ENCODE measurements around the gene EGFL8.
"Not testable (repeated sequence)": the region's sequence is repeated elsewhere in the genome, so short reads cannot be mapped to it uniquely, and the experiment has no call there.

EGFL8 gene

DNA sequence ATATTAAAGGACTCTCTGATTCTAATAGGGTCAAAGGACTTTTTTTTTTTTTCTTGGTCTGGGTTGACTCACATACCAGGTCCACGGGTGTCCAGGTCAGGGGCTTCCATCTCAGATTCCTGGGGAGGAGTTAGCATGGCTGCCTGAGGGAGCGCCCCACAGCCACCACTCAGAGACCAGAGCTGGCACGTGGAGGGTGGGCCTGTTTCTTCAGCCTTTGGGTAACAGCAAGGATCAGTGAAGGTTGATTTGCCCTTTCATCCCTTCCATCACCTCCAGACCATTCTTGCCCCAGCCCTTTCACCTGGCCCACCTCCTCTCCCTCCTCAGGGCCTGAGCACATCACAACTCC, 33.9 kb downstream of the EGFL8 start:
- DNase-seq: no peak

DNA sequence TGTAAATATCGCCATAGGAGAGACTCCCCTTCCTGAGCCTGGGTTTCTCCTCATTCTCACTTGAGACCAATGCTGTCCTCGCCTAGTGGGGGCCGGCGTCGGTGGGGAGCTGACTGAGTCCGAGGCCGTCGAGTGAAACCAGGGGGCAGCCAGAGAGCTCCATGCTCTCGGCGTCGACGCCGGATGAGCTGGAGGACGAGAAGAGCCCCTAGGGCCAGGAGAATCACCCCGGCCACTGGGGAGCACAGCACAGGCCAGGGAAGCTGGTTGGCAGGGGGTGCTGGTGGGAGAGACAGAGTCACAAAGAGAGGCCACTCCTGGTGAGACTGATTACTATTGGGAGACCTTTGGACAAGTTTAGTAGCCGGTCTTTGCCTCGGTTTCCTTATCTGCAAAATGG, 34.5 kb downstream of the EGFL8 start:
- DNase-seq: no peak

DNA sequence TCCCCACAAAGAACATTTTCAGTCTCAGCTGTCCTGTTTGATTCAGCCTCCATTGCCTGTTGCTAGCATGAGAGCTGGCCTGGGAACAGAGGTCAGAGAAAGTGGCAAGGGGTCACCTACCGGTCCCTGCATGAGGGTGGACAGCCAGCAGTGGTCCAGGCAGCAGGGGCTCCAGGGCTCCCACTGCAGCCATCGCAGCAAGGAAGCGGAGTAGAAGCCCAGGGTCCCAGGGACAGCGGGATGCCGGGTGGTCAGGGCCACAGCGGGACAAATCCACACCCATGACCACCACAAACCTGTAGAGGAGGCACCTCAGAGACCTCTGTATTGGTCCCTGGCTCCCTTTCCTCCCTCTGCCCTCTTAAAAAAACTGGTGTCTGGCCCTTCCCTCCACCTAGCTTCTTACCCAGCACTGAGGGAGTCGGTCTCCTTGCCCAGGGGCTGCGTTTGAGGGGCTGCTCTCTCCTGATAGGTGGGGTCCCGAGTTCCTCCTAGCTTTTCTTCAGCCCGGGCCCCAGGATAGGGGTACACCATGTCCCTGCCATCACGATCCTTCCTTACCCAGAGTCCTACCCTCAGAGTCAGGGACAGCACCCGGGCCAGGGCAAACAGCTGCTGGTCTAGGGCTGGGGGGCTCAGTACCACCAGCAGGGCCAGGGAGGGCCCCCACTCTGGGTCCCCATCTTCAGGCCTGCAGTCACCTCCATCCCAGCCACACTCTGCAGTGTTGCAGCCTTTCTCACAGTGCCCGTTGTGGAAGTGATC, 36.5 kb downstream of the EGFL8 start:
- DNase-seq: no peak

DNA sequence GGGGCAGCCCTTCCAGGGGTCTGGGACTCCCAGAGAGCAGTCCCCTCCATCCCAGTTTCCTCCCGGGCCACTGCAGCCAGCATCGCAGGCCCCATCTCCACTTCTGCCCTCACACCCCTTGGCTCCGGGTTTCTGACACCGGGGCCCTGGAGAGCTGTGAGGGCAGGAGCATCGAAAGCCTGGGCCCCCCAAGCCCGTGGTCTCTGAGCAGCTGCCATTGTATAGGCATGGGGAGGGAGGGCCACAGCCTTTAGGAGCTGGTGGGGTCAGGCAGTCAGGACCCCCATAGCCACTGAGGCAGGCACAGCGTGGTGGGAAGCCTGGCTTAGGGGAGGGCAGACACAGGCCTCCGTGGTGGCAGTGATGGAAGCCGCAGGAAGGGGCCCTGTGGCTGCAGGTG, 37.8 kb downstream of the EGFL8 start:
- DNase-seq: no peak

DNA sequence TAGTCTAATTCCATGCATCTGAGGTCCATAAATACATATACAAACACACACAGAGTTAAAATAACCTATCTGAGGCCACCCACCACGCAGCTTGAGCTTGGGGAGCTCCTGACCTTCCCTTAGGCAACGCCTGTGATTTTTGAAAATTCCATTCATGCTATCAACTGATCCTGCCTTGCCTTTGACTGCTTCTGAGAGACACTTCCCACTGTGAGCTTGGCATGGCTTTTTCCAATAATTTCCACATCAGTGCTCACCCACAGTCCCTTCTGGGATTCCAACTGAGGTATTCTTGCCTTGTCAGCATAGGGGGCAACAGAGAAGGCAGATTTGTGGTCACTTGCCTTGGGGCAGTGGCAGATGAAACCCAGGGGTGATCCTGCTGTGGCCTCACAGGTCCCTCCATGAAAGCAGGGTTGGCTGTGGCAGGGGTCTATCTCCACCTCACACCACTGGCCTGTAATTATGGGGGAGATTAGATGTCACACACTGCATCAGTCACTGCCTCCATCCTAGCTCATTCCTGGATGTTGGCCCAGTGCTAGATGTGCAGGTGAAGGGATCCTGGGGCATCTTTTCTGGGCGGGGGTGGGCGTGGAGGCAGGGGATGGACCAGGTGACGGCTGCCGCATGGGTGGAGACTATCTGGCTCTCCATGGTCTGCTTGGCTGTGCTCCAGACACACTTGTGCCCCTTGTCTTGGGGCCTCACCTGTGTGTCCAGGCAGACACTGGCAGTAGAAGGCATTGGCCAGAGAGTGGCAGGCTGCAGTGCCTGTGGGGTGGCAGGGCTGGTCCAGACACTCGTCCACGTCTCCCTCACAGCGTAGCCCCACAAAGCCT, 39.3 kb downstream of the EGFL8 start:
- no peak for DNase-seq

DNA sequence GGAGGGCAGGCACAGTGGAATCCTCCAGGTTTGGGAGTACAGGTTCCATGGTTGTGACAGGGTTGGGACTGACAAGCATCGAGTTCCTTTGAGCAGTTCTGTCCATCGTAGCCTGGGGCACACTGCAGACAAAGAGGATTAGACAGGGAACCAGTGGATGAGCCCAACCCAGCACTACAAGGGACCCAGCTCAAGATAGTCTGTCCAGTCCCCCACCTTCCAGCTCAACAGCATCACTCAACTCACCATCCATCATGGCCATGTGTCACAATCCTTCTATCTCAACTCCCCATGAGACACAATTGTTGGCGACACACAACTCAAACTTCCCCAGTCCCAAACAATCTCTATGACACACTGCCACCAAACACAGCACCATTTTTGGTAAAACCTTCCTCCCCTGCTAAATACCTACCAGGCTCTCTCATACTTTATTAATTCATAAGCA, 39.9 kb downstream of the EGFL8 start:
- DNase-seq: no peak

DNA sequence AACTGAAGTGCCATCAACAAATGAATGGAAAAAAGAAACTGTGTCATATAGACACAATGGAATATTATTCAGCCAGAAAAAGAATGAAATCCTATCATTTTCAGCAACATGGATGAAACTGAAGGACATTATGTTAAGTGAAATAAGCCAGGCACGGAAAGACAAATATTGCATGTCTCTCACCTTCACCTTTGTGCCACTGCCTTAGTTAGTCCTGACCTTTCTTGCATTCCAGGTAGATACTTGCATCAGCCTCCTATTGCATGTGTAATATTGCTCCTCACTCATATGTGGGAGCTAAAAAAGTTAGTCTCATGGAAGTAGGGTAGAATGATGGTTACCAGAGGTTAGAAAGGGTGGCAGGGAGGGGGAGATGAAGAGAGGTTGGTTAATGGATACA, 44.6 kb downstream of the EGFL8 start:
- DNase-seq: no peak

DNA sequence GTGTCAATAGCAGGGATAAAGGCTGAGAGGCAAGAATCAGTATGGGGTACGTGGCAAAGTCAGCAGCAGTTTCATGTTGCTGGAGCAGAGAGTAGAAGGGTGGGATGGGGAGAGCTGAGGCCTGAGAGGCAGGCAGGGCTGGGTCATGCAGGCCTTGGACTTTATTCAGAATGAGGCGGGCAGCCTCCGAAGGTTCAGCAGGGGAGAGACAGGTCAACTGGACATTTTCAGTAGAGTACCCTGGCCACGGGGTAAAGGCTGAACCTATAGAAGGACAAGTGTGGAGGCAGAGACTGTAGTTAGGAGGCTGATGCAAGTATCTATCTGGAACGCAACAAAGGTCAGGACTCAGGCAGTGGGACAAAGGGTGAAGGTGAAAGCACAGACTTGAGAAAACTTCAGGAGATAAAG, 45.8 kb downstream of the EGFL8 start:
- no peak for DNase-seq

DNA sequence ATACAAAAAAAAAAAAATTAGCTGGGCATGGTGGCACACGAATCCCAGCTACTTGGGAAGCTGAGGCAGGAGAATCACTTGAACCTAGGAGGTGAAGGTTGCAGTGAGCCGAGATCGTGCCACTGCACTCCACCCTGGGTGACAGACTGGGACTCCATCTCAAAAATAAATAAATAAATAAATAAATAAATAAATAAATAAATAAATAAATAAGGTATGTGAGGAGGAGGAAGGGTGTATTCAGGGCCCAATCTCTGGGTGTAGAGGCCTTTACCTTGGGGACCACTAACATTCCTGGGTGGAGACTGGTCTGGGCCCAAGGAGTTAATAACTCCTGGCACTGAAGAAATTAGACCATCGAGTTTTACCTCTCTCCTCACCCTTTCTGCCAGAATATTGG, 47.0 kb downstream of the EGFL8 start:
- not testable (repeated sequence) for DNase-seq

DNA sequence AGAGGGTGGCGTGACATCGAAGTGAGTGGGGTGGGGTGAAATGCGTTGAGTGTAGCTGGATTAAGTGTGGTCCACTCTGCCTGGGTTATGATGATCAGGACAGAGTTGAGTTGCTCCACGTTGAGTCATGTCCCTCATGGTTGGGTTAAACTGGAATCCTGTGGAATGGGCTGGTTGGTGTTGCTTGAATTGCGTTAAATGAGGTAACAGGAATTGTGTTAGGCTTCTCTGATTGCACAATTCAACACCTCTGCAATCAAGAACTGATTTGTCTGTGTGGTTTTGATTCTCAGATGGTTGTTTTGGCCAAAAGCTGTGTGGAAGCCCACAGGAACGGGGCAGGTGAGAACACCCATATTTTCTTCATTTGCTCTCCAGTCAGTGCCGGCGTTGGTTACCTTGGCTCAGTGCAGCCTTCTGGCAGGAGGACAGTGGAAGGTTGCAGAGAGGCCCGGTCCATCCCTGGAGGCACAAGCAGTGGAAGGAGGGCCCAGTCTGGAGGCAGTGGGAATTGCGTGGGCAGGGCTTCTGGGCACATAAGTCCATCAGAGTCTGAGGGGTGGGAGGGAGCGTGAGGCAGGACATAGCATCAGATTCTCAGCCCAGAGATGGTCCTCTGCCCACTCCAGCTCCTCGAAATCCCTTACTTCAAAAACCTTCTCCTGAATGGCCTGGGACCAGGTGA, 47.8 kb downstream of the EGFL8 start:
- DNase-seq: no peak

DNA sequence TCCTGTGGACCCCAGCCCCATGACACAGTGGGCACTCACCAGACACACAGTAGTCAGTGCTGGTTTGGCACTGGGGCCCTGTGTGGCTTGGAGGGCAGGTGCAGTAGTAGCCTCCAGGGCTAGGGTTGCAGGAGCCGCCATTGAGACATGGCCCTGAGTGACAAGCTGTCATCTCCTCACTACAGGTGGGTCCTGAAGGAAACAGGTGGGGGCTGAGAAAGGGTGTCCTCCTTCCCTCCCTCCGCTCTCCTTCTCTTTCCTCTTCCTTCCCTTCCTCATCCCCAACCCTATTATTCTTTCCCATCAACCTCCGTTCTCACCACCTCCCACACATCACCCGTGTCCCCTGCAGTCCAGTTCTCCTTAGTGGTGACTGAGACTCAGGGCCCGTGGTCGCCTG, 49.3 kb downstream of the EGFL8 start:
- DNase-seq: no peak

DNA sequence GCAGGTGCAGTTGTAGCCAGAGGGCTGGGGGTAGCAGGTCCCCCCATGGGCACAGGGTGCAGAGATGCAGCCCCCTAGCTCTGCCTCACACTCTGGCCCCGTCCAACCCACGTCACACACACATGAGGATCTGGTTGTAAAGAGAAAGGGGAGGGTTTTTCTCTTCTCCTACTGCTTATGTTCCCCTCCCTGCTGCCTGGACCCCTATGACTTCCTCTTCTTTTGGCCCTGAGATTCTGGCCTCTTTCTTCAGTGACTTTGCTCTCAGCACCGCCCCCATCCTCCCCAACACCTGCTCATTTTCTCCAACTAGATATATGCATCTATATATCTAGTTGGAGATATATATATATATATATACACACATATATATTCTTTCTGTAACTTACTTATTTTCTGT, 49.7 kb downstream of the EGFL8 start:
- DNase-seq: no peak

DNA sequence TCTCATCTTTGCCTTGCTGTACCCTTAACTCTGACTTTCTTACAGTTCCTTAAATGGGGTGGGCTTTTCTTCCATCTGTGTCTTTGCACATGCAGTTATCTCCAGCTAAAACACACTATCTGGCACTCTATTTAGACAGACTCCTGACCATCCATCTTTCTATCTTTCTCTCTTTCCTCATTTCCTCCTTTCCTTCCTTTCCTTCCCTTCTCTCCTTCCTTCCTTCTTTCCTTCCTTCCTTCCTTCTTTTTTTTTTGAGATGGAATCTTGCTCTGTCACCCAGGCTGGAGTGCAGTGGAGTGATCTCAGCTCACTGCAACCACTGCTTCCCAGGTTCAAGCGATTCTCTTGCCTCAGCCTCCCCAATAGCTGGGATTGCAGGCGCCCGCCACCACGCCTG, 51.2 kb downstream of the EGFL8 start:
- DNase-seq: no peak

DNA sequence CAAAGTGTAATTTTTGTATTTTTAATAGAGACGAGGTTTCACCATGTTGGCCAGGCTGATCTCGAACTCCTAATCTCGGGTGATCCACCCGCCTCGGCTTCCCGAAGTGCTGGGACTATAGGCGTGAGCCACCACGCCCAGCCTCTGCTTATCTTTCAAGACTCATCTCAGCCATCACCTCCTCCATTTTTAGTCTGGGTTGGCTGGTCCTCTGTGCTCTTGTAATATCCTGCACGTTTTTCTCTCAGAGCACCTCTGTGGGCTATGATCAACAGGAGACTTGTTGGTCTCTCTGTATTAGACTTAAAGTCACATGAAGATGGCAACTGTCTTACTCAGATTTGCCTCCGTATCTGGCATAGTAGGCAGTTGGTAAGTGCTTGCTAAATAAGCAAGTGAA, 51.9 kb downstream of the EGFL8 start:
- no peak for DNase-seq

DNA sequence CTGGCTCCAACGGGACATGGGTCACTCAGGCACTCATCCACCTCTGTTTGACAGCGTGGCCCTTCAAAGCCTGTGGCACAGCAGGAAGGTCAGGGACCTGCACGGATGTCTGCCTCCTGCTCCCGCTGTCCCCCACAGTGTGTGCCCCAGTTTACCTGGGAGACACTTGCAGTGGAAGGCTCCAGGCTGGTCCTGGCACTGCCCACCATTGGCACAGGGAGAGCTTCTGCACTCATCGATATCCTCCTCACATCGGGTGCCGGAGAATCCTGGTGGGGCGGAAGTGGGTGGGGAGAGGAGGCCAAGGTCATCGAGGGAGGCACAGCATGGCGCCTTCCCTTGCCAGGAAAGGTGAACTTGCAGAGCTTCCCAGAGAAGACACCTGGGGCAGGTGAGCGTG, 52.6 kb downstream of the EGFL8 start:
- DNase-seq: no peak
